ENCODE measurements around the gene CCDC157.

Gene CCDC157

DNA sequence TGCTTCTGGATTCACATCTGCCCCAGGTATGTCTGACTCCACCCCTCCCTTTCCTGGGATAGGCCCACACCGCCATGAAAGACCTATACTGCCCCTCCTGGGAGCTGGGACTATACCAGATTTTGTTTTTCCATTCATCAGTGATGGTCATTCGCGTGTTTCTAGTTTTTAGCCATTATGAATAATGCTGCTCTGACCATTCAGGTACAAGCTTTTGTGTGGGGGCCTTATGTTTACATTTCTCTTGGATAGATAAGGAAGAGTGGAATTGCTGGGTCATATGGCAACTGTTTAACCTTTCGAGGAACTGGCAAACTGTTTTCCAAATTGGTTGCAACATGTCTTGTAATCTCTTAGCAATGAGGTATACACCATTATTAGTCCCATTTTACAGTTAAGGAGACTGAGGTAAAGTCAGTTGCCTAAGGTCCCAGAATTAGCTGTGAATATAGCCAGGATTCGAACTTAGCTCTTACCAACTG lies 28.9 kb upstream of the CCDC157 start:
- peak overlapping the region; percentile 84 for H3K27ac ChIP-seq
- TF ChIP-seq, protein P1, sequence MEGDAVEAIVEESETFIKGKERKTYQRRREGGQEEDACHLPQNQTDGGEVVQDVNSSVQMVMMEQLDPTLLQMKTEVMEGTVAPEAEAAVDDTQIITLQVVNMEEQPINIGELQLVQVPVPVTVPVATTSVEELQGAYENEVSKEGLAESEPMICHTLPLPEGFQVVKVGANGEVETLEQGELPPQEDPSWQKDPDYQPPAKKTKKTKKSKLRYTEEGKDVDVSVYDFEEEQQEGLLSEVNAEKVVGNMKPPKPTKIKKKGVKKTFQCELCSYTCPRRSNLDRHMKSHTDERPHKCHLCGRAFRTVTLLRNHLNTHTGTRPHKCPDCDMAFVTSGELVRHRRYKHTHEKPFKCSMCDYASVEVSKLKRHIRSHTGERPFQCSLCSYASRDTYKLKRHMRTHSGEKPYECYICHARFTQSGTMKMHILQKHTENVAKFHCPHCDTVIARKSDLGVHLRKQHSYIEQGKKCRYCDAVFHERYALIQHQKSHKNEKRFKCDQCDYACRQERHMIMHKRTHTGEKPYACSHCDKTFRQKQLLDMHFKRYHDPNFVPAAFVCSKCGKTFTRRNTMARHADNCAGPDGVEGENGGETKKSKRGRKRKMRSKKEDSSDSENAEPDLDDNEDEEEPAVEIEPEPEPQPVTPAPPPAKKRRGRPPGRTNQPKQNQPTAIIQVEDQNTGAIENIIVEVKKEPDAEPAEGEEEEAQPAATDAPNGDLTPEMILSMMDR (IDR thresholded peaks at IDR 0.05) = no peak

DNA sequence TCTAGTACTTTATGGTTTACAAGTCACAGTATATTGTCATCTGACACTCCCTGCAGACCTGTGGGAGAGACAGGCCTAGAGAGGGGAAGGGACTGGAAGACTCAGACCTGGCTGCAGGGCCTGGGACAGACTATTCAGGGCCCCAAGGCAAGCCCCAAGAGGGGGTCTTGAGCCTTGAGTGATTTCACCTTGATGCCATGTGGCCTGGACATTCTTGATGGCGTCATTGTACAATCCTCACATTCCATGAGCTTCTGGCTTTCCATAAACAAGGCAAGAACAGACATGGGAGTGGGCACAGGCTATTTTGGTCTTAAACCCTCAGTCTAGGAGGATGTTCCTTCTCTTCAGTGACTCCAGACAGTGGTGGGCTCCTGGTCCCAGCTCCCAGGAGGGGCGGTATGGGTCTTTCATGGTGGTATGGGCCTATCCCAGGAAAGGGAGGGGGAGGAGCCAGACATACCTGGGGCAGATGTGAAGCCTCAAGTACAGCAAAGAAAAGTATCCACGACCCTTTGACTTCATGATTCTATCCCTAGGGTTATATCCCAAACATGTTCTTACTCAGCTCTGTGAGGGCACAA lies 28.2 kb upstream of the CCDC157 start:
- H3K9me3 ChIP-seq = no peaks in the 10 kb centered on the region
- H3K27me3 ChIP-seq = no peaks in the 10 kb centered on the region
- no peak overlapping the region for H3K4me3 ChIP-seq (ENCODE audit: low read depth in 1 of 2, low read length in 1 of 2)
- H3K4me1 ChIP-seq (ENCODE audit: control insufficient read depth in 1 of 2, insufficient read depth in 1 of 2, low read depth in 1 of 2, low read length in 1 of 2) = peaks cover 35 to 39% of the 10 kb centered on the region in 2 experiments
- peaks cover 44% of the 10 kb centered on the region for H3K36me3 ChIP-seq
- TF ChIP-seq, protein P1 (IDR thresholded peaks at IDR 0.05) = no peak
- H3K27ac ChIP-seq = peak overlapping the region; percentile 15

More for the DNA sequence above, 28.9 kb upstream of the CCDC157 start:
- Histone ChIP-seq H3K27me3 (no peaks in the 10 kb centered on the region), H3K4me1 (ENCODE audit: control insufficient read depth in 1 of 2, insufficient read depth in 1 of 2, low read depth in 1 of 2, low read length in 1 of 2) (peaks cover 35 to 46% of the 10 kb centered on the region in 2 experiments), H3K9me3 (no peaks in the 10 kb centered on the region), H3K36me3 (peaks cover 37% of the 10 kb centered on the region), H3K4me3 (ENCODE audit: low read depth in 1 of 2, low read length in 1 of 2) (no peak overlapping the region)

DNA sequence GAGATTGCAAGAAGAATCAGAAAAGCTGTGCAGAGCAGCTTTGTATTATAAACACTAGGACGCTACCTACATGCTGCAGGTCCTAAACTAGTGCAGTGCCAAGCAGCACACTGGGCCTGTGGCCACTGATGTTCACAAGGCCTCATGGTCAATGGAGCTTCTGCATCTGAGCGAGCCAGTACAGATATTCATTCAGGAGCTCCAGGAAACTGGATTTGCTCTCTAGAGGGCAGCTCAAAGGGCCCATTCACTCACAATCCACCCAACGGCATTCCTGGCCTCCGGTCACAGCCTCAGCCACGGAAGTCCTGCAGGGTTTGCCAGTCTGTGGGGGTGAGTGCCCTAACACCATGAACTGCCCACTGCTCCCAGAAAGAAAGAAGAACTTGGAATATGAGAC lies 24.3 kb upstream of the CCDC157 start:
- TF ChIP-seq, protein P1 (IDR thresholded peaks at IDR 0.05) = no peak
- H3K36me3 ChIP-seq = peaks cover 84% of the 10 kb centered on the region
- peaks cover 0 to 2% of the 10 kb centered on the region in 2 experiments for H3K4me1 ChIP-seq (ENCODE audit: control insufficient read depth in 1 of 2, insufficient read depth in 1 of 2, low read depth in 1 of 2, low read length in 1 of 2)
- peak overlapping the region; percentile 15 for H3K27ac ChIP-seq
- H3K27me3 ChIP-seq = no peaks in the 10 kb centered on the region
- no peaks in the 10 kb centered on the region for H3K9me3 ChIP-seq
- H3K4me3 ChIP-seq (ENCODE audit: low read depth in 1 of 2, low read length in 1 of 2) = no peak overlapping the region

DNA sequence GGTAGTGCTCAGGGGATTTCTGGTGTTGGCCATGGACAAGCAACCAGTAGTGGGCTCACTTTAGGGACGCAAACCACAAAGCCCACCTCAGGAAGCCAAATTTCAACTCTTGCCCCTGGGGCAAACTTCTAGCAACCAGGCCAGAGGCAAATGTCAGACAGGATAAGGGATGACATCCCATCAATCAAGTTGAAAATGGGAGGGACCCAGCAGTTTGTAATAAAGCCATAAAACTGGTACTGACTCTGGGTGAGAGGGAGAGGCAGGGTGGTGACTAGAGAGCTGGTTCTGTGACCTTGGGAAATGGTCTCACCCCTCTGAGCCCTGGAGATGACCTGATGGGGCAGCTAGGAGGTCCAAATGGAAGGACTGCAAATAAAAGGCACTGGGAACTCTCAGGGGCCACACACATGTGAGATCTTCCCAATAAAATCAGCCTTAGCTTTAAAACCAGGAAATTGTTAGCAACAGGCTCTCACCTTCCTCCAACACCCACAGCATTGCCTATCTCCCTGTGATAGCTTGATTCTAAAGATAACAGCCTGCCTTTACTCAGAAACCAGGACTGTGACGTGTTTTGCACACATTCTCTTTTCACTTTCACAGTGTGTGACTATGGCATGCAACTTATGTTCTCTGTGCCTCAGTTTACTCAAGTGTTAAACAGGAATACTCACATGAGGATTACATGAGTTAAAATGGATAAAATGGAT lies 23.7 kb upstream of the CCDC157 start:
- H3K9me3 ChIP-seq = no peaks in the 10 kb centered on the region
- TF ChIP-seq, protein P1 (IDR thresholded peaks at IDR 0.05) = no peak
- H3K36me3 ChIP-seq = peaks cover 90% of the 10 kb centered on the region

DNA sequence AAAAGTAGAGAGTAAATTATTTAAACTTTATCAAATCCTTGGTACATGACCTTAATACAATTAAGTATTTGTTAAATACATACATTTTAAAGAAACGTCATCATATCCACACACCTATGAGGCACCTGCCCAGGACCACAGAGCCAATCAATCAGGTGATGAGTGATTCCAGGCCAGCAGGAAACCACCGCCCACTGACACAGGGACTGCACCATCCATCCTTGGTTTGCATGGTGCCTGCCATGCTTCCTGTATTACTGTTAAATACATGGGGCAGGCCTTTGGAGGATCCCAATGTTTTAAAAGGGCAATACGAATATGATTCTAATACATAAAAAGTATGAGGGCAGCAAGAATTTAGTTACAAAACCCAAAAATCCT lies 23.1 kb upstream of the CCDC157 start:
- Histone ChIP-seq H3K36me3 (peaks cover 95% of the 10 kb centered on the region), H3K4me3 (ENCODE audit: low read depth in 1 of 2, low read length in 1 of 2) (no peak overlapping the region), H3K27ac (no peak overlapping the region), H3K9me3 (no peaks in the 10 kb centered on the region), H3K27me3 (no peaks in the 10 kb centered on the region), H3K4me1 (ENCODE audit: control insufficient read depth in 1 of 2, insufficient read depth in 1 of 2, low read depth in 1 of 2, low read length in 1 of 2) (no peaks in the 10 kb centered on the region)
- TF ChIP-seq, protein P1 (IDR thresholded peaks at IDR 0.05) = no peak

More for the DNA sequence above, 23.7 kb upstream of the CCDC157 start:
- Histone ChIP-seq H3K27ac (peak overlapping the region; percentile 15), H3K4me3 (ENCODE audit: low read depth in 1 of 2, low read length in 1 of 2) (no peak overlapping the region), H3K27me3 (no peaks in the 10 kb centered on the region), H3K4me1 (ENCODE audit: control insufficient read depth in 1 of 2, insufficient read depth in 1 of 2, low read depth in 1 of 2, low read length in 1 of 2) (no peaks in the 10 kb centered on the region)

Data from neutrophil (primary cell).